Activated CD8-positive, alpha-beta T cell treated with anti-CD3 and anti-CD28 coated beads, Interleukin-2, amount 10 ng/mL, durations not matched to agents 7 days and 5 days (primary cell): Measurements from ENCODE around the gene PPIF. TPM values are rescaled to one million over a fixed set of nuclear protein-coding genes. Genes with fewer than 3 reads are reported as not detected.

ENCODE experiments used
- ATAC-seq: fragments of 150-1000 bp; cut with Tn5 transposase; one replicate; pipeline ENCODE4 v1.10.0; 2021; ENCODE audit warnings: moderate library complexity
- CTCF ChIA-PET: fragments of 350-600 bp; sonication (Branson Sonifier 250); formaldehyde crosslinking; loops from one replicate; lab custom pipeline; 2021; ENCODE audit warnings: antibody characterized with exemption; lab: Charles Lee
- POLR2A ChIA-PET: fragments of 350-600 bp; sonication (Branson Sonifier 250); formaldehyde crosslinking; loops from one replicate; lab custom pipeline; 2021; ENCODE audit warnings: antibody characterized with exemption; lab: Charles Lee
- DNase-seq: peaks from one replicate; pipeline ENCODE4 v3.0.0-alpha.2; 2020
- H3K27ac Mint-ChIP-seq: one replicate; pipeline ENCODE4 v1.8.0; 2021; ENCODE audit warnings: mild to moderate bottlenecking, mixed read lengths
- H3K27me3 Mint-ChIP-seq: one replicate; pipeline ENCODE4 v1.8.0; 2021; ENCODE audit warnings: low read depth, mixed read lengths
- H3K36me3 Mint-ChIP-seq: one replicate; pipeline ENCODE4 v1.8.0; 2021; ENCODE audit warnings: low read depth, mixed read lengths
- H3K4me1 Mint-ChIP-seq: one replicate; pipeline ENCODE4 v1.8.0; 2021; ENCODE audit warnings: low read depth, mixed read lengths
- H3K4me3 Mint-ChIP-seq: one replicate; pipeline ENCODE4 v1.8.0; 2021; ENCODE audit warnings: mild to moderate bottlenecking, mixed read lengths
- H3K9me3 Mint-ChIP-seq: one replicate; pipeline ENCODE4 v1.8.0; 2022; ENCODE audit warnings: mixed read lengths; ENCODE audit not compliant: insufficient read depth
- total RNA-seq, 2 experiments: library from RNA; stranded (reverse); gene quantifications; one replicate each; pipeline ENCODE4 v1.2.3, GENCODE V29; 2021

PPIF gene
- total RNA-seq, 2 experiments from 2014 or later, result 74.7 to 77.7 TPM

DNA sequence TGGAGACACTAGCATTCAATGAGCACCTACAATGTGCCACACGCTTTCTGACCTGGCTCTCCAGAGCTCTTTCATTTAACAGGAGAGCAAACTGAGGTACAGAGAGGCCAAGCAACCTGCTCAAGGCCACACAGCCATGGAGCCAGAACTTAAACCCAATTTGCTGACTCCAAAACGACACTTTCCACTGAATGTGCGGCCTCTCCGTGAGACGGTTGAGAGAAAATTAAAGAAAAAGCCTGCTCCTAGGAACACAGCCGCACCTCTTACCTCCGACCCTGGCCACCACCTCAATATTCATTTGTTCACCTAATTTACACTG is 55.3 kb downstream of the PPIF start:
- POLR2A ChIA-PET, result no interaction called here
- Mint-ChIP-seq H3K9me3 (no peaks in the 10 kb centered on the region), H3K4me1 (peaks cover 5% of the 10 kb centered on the region), H3K27me3 (no peaks in the 10 kb centered on the region), H3K36me3 (no peaks in the 10 kb centered on the region), H3K27ac (no peak overlapping the region), H3K4me3 (no peak overlapping the region)
- CTCF ChIA-PET, result no interaction called here
- ATAC-seq (no peak), DNase-seq (no peak)

DNA sequence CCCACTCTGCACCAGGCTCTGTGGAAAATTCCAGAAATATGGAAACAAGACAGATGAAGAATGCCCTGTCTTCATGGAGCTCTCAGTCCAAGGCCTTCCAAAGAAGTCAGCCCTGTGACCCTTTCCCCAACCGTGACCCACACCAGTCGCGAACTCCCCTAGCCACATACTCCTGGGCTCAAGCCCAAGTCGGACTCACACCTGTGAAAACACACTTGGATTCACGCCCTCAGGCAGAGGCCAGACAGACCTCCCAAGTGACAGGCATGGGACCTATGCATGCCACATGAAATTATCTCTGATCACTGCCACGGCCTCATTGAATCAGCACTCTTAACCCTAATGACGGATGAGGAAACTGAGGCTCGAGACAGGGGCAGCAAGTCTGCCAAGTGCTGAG is 55.7 kb downstream of the PPIF start:
- ATAC-seq, result no peak
- CTCF ChIA-PET, result no interaction called here
- POLR2A ChIA-PET, result no interaction called here
- H3K36me3 Mint-ChIP-seq, result no peaks in the 10 kb centered on the region
- H3K9me3 Mint-ChIP-seq, result no peaks in the 10 kb centered on the region
- peaks cover 5% of the 10 kb centered on the region for H3K4me1 Mint-ChIP-seq
- no peaks in the 10 kb centered on the region for H3K27me3 Mint-ChIP-seq
- DNase-seq, result no peak
- H3K27ac Mint-ChIP-seq, result no peak overlapping the region
- H3K4me3 Mint-ChIP-seq, result no peak overlapping the region

- Mint-ChIP-seq H3K9me3 (no peaks in the 10 kb centered on the region), H3K27me3 (no peaks in the 10 kb centered on the region), H3K36me3 (no peaks in the 10 kb centered on the region), H3K4me3 (no peak overlapping the region), H3K4me1 (peaks cover 5% of the 10 kb centered on the region), H3K27ac (no peak overlapping the region)
- ChIA-PET CTCF (no interaction called here), POLR2A (no interaction called here)
- DNase-seq (no peak), ATAC-seq (no peak)
Measured at GRCh38 chr10:79403441-79404230, 56.4 kb downstream of the PPIF start.

DNA sequence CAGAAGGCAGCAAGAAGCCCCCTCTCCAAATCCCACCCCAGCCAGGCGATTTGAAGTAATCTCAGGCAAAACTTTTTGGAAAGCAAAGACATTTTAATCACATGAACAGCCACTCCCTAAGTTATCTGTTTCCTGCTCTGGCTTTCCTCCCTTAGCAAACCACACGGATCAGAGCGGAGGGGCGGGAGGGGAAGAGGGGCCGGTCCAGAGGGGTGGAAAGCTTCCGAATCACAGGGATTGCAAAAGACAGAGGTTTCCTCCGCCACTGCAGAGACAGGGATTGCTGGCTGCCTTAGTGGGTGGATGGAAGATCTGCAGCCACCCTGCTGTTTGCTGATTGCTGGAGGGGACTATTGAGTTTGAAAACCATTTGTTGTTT is 57.0 kb downstream of the PPIF start:
- no peaks in the 10 kb centered on the region for H3K27me3 Mint-ChIP-seq
- H3K4me1 Mint-ChIP-seq, result peaks cover 5% of the 10 kb centered on the region
- no peak overlapping the region for H3K27ac Mint-ChIP-seq
- DNase-seq (no peak), ATAC-seq (no peak)
- POLR2A ChIA-PET, result no interaction called here
- H3K4me3 Mint-ChIP-seq, result no peak overlapping the region
- no peaks in the 10 kb centered on the region for H3K9me3 Mint-ChIP-seq
- H3K36me3 Mint-ChIP-seq, result no peaks in the 10 kb centered on the region
- CTCF ChIA-PET, result no interaction called here

GRCh38 chr10:79404690-79405131 is 57.4 kb downstream of the PPIF start:
- Mint-ChIP-seq H3K36me3 (no peaks in the 10 kb centered on the region), H3K9me3 (no peaks in the 10 kb centered on the region), H3K4me1 (peaks cover 1% of the 10 kb centered on the region), H3K27ac (no peak overlapping the region), H3K27me3 (no peaks in the 10 kb centered on the region), H3K4me3 (no peak overlapping the region)
- ATAC-seq, result no peak
- CTCF ChIA-PET, result interaction anchor here (0.8 kb wide), 1 partner anchor 14 kb away, joined by 3 read pairs; no protein-coding TSS in a partner anchor
- POLR2A ChIA-PET, result no interaction called here
- DNase-seq, result no peak

Other genes with a start within 250 kb of the PPIF start
- 1 to 10 TPM; 1.7 to 1.8 TPM for gene ZCCHC24, start 98.2 kb downstream of the PPIF start, total RNA-seq
- under 1 TPM; 0.53 to 0.83 TPM for gene EIF5AL1, start 165.1 kb downstream of the PPIF start, total RNA-seq
- not detected for gene SFTPA2, start 212.9 kb downstream of the PPIF start, total RNA-seq